Esophagus muscularis mucosa (tissue), 4 donors: ENCODE results near the gene PPM1G. TPM values are rescaled to one million over a fixed set of nuclear protein-coding genes. Genes with fewer than 3 reads are reported as not detected.
A peak's percentile ranks its signal among the peaks of the same experiment; 100 is the strongest.
"Not testable (repeated sequence)": the region's sequence is repeated elsewhere in the genome, so short reads cannot be mapped to it uniquely, and the experiment has no call there.

Source experiments
- DNase-seq: peaks from one replicate; pipeline ENCODE4 v3.0.0-alpha.2; 2017; ENCODE audit errors: extremely low spot score
- H3K27ac ChIP-seq, 4 donors: fragments of 200-600 bp; sonication (generic); replicated peaks in 1 of 4; 1 replicate in 3 of 4; 2 replicates in 1 of 4; pipeline ENCODE4 v1.5.1; 2016 to 2019; ENCODE audit warnings: mild to moderate bottlenecking in 1 of 4
- H3K27me3 ChIP-seq, 4 donors: fragments of 200-600 bp; sonication (generic); one replicate each; pipeline versions ENCODE4 v1.5.1 to v1.6.0; 2016 to 2019
- H3K36me3 ChIP-seq, 4 donors: fragments of 200-600 bp; sonication (generic); one replicate each; pipeline ENCODE4 v1.5.1; 2016 to 2019
- H3K4me1 ChIP-seq, 4 donors: fragments of 200-600 bp; sonication (generic); one replicate each; pipeline ENCODE4 v1.5.1; 2016 to 2019
- H3K4me3 ChIP-seq, 4 donors: fragments of 200-600 bp; sonication (generic); 1 replicate in 2 of 4; 2 replicates in 2 of 4; pipeline ENCODE4 v1.5.1; 2016 to 2019; ENCODE audit warnings: mild to moderate bottlenecking in 4 of 4, moderate library complexity in 1 of 4
- H3K9me3 ChIP-seq, 4 donors: fragments of 200-600 bp; sonication (generic); 1 replicate in 3 of 4; 2 replicates in 1 of 4; pipeline ENCODE4 v1.5.1; 2016 to 2019
- CTCF ChIP-seq, 3 experiments: fragments of 200-600 bp in 2 of 3; fragments of 450-650 bp in 1 of 3; sonication (generic) in 2 of 3; IDR thresholded peaks; one replicate each; pipeline ENCODE4 v1.5.1; 2017 to 2019; ENCODE audit warnings: antibody characterized with exemption in 3 of 3, mild to moderate bottlenecking in 2 of 3, moderate library complexity in 1 of 3
- EP300 ChIP-seq: sonication (generic); formaldehyde crosslinking; IDR thresholded peaks from one replicate; pipeline ENCODE4 v1.6.1; 2017; ENCODE audit warnings: antibody characterized with exemption
- POLR2A ChIP-seq: fragments of 450-650 bp; IDR thresholded peaks from one replicate; pipeline ENCODE4 v1.6.1; 2017; ENCODE audit warnings: antibody characterized with exemption, moderate library complexity, mild to moderate bottlenecking, low read depth
- POLR2AphosphoS5 ChIP-seq, 2 donors: sonication (generic); formaldehyde crosslinking; IDR thresholded peaks; one replicate each; pipeline ENCODE4 v1.6.1; 2017; ENCODE audit warnings: antibody characterized with exemption in 2 of 2
- WGBS: methylation state at CpG from one replicate; pipeline ENCODE4 v1.1.5; 2018; 5-methylcytosine and 5-hydroxymethylcytosine counted together
- intact Hi-C: fragments of 100-400 bp; cut with DNase I; formaldehyde crosslinking; loops from one replicate; pipeline ENCODE4 v1.15.1; 2023
- total RNA-seq, 4 donors: library from RNA; depleted of rRNA; stranded (reverse); fragments of >200 nt; gene quantifications; one replicate each; pipeline versions ENCODE4 v1.1.0 to v1.2.1, GENCODE V29; 2016

PPM1G gene
- total RNA-seq, 4 donors from 2014 or later: 46.1 to 71.8 (median 62.7) TPM

DNA sequence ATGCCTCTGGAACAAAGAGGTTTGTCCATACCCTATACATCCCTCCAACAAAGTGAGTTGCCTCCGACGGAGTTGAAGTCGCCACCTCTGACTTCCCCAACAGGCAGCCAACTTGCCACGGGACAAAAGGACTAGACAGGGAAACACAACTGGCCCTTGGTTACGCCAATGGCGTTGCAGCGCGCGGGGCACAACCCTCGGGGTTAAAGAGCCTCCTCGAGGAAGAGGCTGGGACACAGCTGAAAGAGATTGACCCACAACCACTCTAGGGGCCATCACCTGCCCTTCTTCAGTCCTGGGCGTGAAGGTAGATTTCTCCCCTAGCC lies 53.4 kb downstream of the PPM1G start:
- WGBS: 0% methylated on average over 5 of the region's 12 CpGs
- TF ChIP-seq CTCF (IDR thresholded peaks at IDR 0.05): no peak
- no peak for TF ChIP-seq EP300
- no peak for TF ChIP-seq POLR2AphosphoS5 (IDR thresholded peaks at IDR 0.05)
- TF ChIP-seq POLR2A: no peak
- Histone ChIP-seq H3K4me1 (peaks cover 27 to 48% (median 40%) of the 10 kb centered on the region in 4 donors), H3K36me3 (no peaks in the 10 kb centered on the region), H3K27ac (peak overlapping the region; percentile 85 to 92 (median 88)), H3K4me3 (peak overlapping the region; percentile 83 to 94 (median 91)), H3K9me3 (no peaks in the 10 kb centered on the region), H3K27me3 (no peaks in the 10 kb centered on the region)
- intact Hi-C loops: loop anchor here (5.0 kb wide), 1 partner anchor 34 kb away; the partner anchor contains the start of gene MPV17
- no peak for DNase-seq

GRCh38 chr2:27354597-27354927 lies 54.8 kb downstream of the PPM1G start:
- H3K4me3 ChIP-seq: no peak overlapping the region
- intact Hi-C loops: no loop called here
- DNase-seq: no peak
- peaks cover 0 to 10% (median 2%) of the 10 kb centered on the region in 4 donors for H3K36me3 ChIP-seq
- no peaks in the 10 kb centered on the region for H3K9me3 ChIP-seq
- no peak overlapping the region for H3K27ac ChIP-seq
- WGBS: 89% methylated on average over 7 of the region's 7 CpGs
- no peak for TF ChIP-seq POLR2AphosphoS5 (IDR thresholded peaks at IDR 0.05)
- no peaks in the 10 kb centered on the region for H3K27me3 ChIP-seq
- peaks cover 27 to 52% (median 40%) of the 10 kb centered on the region in 4 donors for H3K4me1 ChIP-seq

DNA sequence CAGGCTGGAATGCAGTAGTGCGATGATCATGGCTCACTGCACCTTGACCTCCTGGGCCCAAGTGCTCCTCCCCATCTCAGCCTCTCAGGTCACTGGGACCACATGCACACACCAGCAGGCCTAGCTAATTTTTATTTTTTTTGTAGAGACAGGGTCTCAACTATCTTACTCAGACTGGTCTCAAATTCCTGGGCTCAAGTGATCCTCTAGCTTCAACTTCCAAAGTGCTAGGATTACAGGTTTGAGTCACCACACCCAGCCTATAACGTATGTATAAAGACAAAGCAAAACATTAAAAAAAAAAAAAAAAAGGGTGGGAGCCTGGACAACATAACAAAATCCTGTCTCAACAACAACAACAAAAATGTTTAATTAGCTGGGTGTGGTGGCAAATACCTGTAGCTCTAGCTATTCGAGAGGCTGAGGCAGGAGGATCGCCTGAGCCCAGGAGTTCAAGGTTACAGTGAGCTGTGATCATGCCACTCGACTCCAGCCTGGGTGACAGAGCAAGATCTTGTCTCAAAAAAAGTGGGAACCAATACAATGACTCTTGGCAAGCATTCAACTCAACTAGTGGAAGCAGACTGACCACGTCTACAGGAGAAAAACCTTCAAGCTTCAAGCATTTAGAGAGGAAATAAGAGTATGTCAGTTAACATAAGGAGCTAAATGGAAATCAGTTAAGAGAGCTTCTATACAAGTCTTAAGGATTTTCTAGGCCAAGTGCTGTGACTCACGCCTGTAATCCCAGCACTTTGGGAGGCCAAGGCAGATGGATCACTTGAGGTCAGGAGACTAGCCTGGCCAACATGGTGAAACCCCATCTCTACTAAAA lies 55.4 kb downstream of the PPM1G start:
- Histone ChIP-seq H3K4me1 (peaks cover 27 to 52% (median 40%) of the 10 kb centered on the region in 4 donors), H3K4me3 (no peak overlapping the region), H3K27ac (no peak overlapping the region), H3K9me3 (no peaks in the 10 kb centered on the region), H3K27me3 (no peaks in the 10 kb centered on the region), H3K36me3 (peaks cover 0 to 12% (median 2%) of the 10 kb centered on the region in 4 donors)
- 76% methylated on average over 7 of the region's 7 CpGs for WGBS
- intact Hi-C loops: no loop called here
- no peak for TF ChIP-seq POLR2AphosphoS5 (IDR thresholded peaks at IDR 0.05)
- TF ChIP-seq POLR2A: no peak
- no peak for TF ChIP-seq EP300
- no peak for TF ChIP-seq CTCF (IDR thresholded peaks at IDR 0.05)
- no peak for DNase-seq

DNA sequence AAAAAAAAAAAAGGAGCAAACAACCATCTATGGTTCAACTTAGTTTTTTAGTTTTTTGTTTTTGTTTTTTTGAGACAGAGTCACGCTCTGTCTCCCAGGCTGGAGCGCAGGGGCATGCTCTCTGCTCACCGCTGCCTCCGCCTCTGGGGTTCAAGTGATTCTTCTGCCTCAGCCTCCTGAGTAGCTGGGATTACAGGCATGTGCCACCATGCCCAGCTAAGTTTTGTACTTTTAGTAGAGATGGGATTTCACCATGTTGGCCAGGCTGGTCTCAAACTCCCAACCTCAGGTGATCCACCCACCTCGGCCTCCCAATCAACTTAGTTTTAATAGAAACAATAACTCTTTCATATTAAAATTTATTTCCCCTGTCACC lies 56.0 kb downstream of the PPM1G start:
- intact Hi-C loops, DNase-seq, H3K27me3 ChIP-seq, H3K4me3 ChIP-seq, H3K9me3 ChIP-seq, H3K27ac ChIP-seq: not testable (repeated sequence)
- H3K4me1 ChIP-seq: peaks cover 26 to 50% (median 38%) of the 10 kb centered on the region in 4 donors
- WGBS: 94% methylated on average over 5 of the region's 5 CpGs
- H3K36me3 ChIP-seq: peaks cover 0 to 14% (median 2%) of the 10 kb centered on the region in 4 donors

- no peaks in the 10 kb centered on the region for H3K9me3 ChIP-seq
- no peaks in the 10 kb centered on the region for H3K27me3 ChIP-seq
- peaks cover 16 to 45% (median 31%) of the 10 kb centered on the region in 4 donors for H3K4me1 ChIP-seq
- no peak overlapping the region for H3K4me3 ChIP-seq
- DNase-seq: no peak
- 78% methylated on average over 6 of the region's 6 CpGs for WGBS
- intact Hi-C loops: no loop called here
- H3K27ac ChIP-seq: no peak overlapping the region
- TF ChIP-seq EP300: no peak
- no peak for TF ChIP-seq POLR2AphosphoS5 (IDR thresholded peaks at IDR 0.05)
- no peak for TF ChIP-seq CTCF (IDR thresholded peaks at IDR 0.05)
- TF ChIP-seq POLR2A: no peak
- H3K36me3 ChIP-seq: peaks cover 0 to 22% (median 2%) of the 10 kb centered on the region in 4 donors
These were observed 57.4 kb downstream of the PPM1G start for GRCh38 chr2:27351802-27352598.
